Endothelial cell of umbilical vein (primary cell): Measurements from ENCODE around the gene ZMPSTE24.

Experiments
- EZH2 ChIP-seq: IDR thresholded peaks from 2 replicates; pipeline ENCODE4 v1.6.1; 2012; ENCODE audit warnings: borderline replicate concordance, low read depth, mild to moderate bottlenecking, moderate library complexity, low read length, inconsistent platforms; ENCODE audit not compliant: severe bottlenecking
- GATA2 ChIP-seq: IDR thresholded peaks from 2 replicates; pipeline ENCODE4 v1.7.0; 2011; ENCODE audit warnings: low read depth, mild to moderate bottlenecking, moderate library complexity, mixed read lengths, low read length; ENCODE audit not compliant: insufficient read length, insufficient read depth
- JUN ChIP-seq: IDR thresholded peaks from 2 replicates; pipeline ENCODE4 v1.6.1; 2011; ENCODE audit warnings: borderline replicate concordance, low read depth; ENCODE audit not compliant: insufficient read length, insufficient read depth
- MYC ChIP-seq: IDR thresholded peaks from one replicate; pipeline ENCODE4 v1.6.1; 2011; ENCODE audit warnings: mild to moderate bottlenecking, low read depth, low read length
- POLR2A ChIP-seq: IDR thresholded peaks from 2 replicates; pipeline ENCODE4 v1.6.1; 2012; ENCODE audit warnings: low read depth, mild to moderate bottlenecking, control low read depth, low read length
- POLR2AphosphoS5 ChIP-seq: IDR thresholded peaks from 2 replicates; pipeline ENCODE4 v1.6.1; 2012; ENCODE audit warnings: low read depth, mild to moderate bottlenecking, control low read depth, low read length, moderate library complexity; ENCODE audit not compliant: insufficient read depth
- TF ChIP-seq, protein P1 (sequence below), 2 donors: IDR thresholded peaks; 1 replicate in 1 of 2; 2 replicates in 1 of 2; pipeline ENCODE4 v1.5.1; 2011; ENCODE audit warnings: low read length in 2 of 2, mild to moderate bottlenecking in 2 of 2, moderate library complexity in 2 of 2, control low read depth in 1 of 2, inconsistent platforms in 1 of 2, low read depth in 1 of 2; ENCODE audit not compliant: insufficient read depth in 1 of 2; ENCODE audit errors: extremely low read depth in 1 of 2
- TF ChIP-seq, protein P2 (sequence below): IDR thresholded peaks from 2 replicates; pipeline ENCODE4 v1.6.1; 2011; ENCODE audit not compliant: insufficient read depth, insufficient read length

DNA sequence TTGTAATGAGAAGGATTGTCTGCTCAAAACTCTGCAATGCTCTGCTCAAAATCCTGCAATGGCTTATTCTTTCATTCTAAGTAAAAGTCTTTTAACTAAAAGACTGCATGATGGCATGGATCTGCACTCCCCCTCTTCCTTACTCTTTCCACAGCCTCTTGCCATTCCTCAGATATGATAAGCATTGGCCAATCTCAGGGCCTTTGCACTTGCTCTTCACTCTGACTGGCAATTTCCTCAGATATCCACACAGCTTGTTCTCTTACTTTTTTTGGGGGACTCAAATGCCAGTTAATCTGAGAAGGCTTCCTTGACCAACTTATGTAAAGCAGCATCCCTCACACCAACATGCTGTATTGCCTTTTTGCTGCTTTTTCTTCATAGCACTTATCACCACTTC is 2.8 kb upstream of the ZMPSTE24 start:
- no peak for TF ChIP-seq EZH2
- no peak for TF ChIP-seq MYC
- TF ChIP-seq, protein P1, sequence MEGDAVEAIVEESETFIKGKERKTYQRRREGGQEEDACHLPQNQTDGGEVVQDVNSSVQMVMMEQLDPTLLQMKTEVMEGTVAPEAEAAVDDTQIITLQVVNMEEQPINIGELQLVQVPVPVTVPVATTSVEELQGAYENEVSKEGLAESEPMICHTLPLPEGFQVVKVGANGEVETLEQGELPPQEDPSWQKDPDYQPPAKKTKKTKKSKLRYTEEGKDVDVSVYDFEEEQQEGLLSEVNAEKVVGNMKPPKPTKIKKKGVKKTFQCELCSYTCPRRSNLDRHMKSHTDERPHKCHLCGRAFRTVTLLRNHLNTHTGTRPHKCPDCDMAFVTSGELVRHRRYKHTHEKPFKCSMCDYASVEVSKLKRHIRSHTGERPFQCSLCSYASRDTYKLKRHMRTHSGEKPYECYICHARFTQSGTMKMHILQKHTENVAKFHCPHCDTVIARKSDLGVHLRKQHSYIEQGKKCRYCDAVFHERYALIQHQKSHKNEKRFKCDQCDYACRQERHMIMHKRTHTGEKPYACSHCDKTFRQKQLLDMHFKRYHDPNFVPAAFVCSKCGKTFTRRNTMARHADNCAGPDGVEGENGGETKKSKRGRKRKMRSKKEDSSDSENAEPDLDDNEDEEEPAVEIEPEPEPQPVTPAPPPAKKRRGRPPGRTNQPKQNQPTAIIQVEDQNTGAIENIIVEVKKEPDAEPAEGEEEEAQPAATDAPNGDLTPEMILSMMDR (IDR thresholded peaks at IDR 0.05; ENCODE audit: extremely low read depth in 1 of 2, insufficient read depth in 1 of 2, low read depth in 1 of 2, low read length in 2 of 2) = no peak
- no peak for TF ChIP-seq POLR2A
- TF ChIP-seq POLR2AphosphoS5 = no peak
- TF ChIP-seq, protein P2, sequence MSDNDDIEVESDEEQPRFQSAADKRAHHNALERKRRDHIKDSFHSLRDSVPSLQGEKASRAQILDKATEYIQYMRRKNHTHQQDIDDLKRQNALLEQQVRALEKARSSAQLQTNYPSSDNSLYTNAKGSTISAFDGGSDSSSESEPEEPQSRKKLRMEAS = no peak
- no peak for TF ChIP-seq GATA2
- no peak for TF ChIP-seq JUN
